Mucosa of stomach (tissue), 1 donor: ENCODE measurements around the gene MIOX.
A peak's percentile ranks its signal among the peaks of the same experiment; 100 is the strongest.
"Not testable (repeated sequence)": the region's sequence is repeated elsewhere in the genome, so short reads cannot be mapped to it uniquely, and the experiment has no call there.

Experiments used
- H3K27me3 ChIP-seq: one replicate; pipeline ENCODE4 v1.7.0; 2013; ENCODE audit warnings: mild to moderate bottlenecking, low read length; ENCODE audit not compliant: control insufficient read depth, insufficient read depth
- H3K36me3 ChIP-seq: one replicate; pipeline ENCODE4 v1.7.0; 2013; ENCODE audit warnings: low read length; ENCODE audit not compliant: control insufficient read depth, insufficient read depth
- H3K4me1 ChIP-seq: one replicate; pipeline ENCODE4 v1.7.0; 2013; ENCODE audit warnings: mild to moderate bottlenecking, low read length; ENCODE audit not compliant: control insufficient read depth, insufficient read depth
- H3K4me3 ChIP-seq: one replicate; pipeline ENCODE4 v1.7.0; 2013; ENCODE audit warnings: low read length
- H3K9ac ChIP-seq: one replicate; pipeline ENCODE4 v1.7.0; 2013; ENCODE audit warnings: mild to moderate bottlenecking, low read length, moderate library complexity
- H3K9me3 ChIP-seq: one replicate; pipeline ENCODE4 v1.7.0; 2013; ENCODE audit warnings: mild to moderate bottlenecking, low read length, moderate library complexity; ENCODE audit not compliant: control insufficient read depth
- donor health status: Pancreatic carcinoma.

Gene MIOX

GRCh38 chr22:50533856-50534711 lies 47.4 kb downstream of the MIOX start:
- H3K9ac ChIP-seq, H3K4me3 ChIP-seq, H3K9me3 ChIP-seq, H3K27me3 ChIP-seq, H3K36me3 ChIP-seq: not testable (repeated sequence)
- H3K4me1 ChIP-seq, result peaks cover 45% of the 10 kb centered on the region

GRCh38 chr22:50535113-50535512 lies 48.5 kb downstream of the MIOX start:
- Histone ChIP-seq H3K36me3 (no peaks in the 10 kb centered on the region), H3K4me3 (no peak overlapping the region), H3K9me3 (no peaks in the 10 kb centered on the region), H3K27me3 (no peaks in the 10 kb centered on the region), H3K9ac (no peak overlapping the region), H3K4me1 (peaks cover 49% of the 10 kb centered on the region)

GRCh38 chr22:50536226-50536625 lies 49.6 kb downstream of the MIOX start:
- no peaks in the 10 kb centered on the region for H3K36me3 ChIP-seq
- H3K9ac ChIP-seq, result no peak overlapping the region
- no peaks in the 10 kb centered on the region for H3K27me3 ChIP-seq
- no peak overlapping the region for H3K4me3 ChIP-seq
- H3K4me1 ChIP-seq, result peaks cover 47% of the 10 kb centered on the region
- H3K9me3 ChIP-seq, result no peaks in the 10 kb centered on the region

- Histone ChIP-seq H3K36me3 (no peaks in the 10 kb centered on the region), H3K9me3 (no peaks in the 10 kb centered on the region), H3K9ac (peak overlapping the region; percentile 39), H3K27me3 (no peaks in the 10 kb centered on the region), H3K4me3 (no peak overlapping the region), H3K4me1 (peaks cover 39% of the 10 kb centered on the region)
Observed at GRCh38 chr22:50537765-50538164, 51.1 kb downstream of the MIOX start.
